Suppressor macrophage (primary cell): ENCODE measurements around the gene ESF1.

Experiments used
- DNase-seq, 4 experiments: peaks; one replicate each; pipeline ENCODE4 v3.0.0-alpha.2; 2020 to 2022

ESF1 gene

DNA sequence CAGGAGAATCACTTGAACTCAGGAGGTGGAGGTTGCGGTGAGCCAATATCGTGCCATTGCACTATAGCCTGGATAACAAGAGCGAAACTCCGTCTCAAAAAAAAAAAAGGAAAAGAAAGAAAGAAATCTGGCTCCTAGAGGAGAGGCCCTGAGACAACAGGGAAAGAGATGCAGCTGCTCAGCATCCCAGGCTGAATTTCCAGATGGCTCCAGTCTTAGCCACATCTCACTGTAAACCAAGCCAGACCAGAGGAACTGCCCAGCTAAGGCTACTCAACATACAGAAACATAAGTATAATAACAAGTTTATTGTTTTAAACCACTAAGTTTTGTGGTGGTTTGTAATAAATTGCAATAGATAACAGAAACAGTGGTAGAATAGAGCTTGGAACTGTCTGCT lies 107.5 kb downstream of the ESF1 start:
- DNase-seq: no peak

- DNase-seq: no peak
Observed at GRCh38 chr20:13676682-13677081, 108.0 kb downstream of the ESF1 start.

GRCh38 chr20:13672690-13673089 lies 112.0 kb downstream of the ESF1 start:
- no peak for DNase-seq

DNA sequence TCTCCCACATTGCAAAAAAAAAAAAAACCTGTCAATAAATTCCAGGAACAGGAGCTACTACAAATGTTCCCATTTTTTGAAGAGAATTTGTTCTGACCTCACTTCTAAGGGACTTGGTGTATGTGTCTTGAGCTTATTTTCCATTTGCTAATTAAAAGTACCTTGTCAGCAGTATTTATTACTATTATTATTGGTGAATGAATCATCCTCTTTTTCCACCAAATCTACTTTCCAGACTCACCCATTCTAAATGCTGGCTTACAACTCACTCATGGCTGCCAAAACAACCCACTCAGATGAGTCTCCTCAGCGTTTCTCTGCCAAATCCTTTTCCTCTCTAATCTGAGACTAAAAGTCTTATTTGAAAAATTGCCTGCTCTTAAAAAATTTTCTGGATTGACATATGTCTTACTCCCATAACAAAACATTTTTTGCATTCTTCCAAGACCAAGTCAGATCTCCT lies 112.8 kb downstream of the ESF1 start:
- no peak for DNase-seq

- no peak for DNase-seq
Observed at GRCh38 chr20:13671512-13671911, 113.2 kb downstream of the ESF1 start.

GRCh38 chr20:13670160-13670559 lies 114.6 kb downstream of the ESF1 start:
- no peak for DNase-seq

DNA sequence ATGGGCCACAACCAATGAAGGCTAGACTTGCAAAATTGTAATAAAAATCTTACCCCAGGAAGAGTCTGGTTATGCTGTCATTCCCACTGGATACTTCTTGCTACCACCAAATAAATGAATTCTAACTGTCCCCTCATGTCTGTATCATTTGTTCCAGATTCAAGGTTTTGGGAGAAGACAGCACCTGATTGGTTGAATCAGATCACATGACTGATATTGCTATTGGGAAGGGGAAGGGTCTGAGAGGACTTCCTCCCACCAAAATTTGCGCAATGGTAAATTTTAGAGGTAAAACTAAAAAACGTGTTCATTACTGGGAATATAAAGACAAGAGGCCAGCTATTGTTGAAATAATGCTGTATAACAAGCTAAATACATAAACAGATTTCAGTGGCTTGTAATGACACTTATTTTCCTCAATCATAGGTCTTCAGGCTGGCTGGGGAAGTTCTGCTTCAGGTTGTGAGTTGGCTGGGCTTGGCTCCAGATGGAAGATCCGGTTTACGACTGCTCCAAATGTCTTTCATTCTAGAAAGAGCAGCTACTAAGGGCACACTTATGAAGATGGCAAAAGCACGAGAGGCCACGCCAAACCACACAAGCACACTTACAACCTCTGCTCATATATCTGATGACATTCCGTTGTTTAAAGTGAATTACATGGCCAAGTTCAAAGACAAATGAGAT lies 118.9 kb downstream of the ESF1 start:
- DNase-seq: no peak
